SJCRH30 (cell line): Measurements from ENCODE around the gene DNPEP. TPM values are rescaled to one million over a fixed set of nuclear protein-coding genes. Genes with fewer than 3 reads are reported as not detected.

Source experiments
- DNase-seq, 2 experiments: peaks; one replicate each; pipeline ENCODE4 v3.0.0-alpha.2; 2015 to 2020
- H3K27ac ChIP-seq: fragments of 250-450 bp; sonication (Bioruptor Pico); 2 replicates; pipeline ENCODE4 v1.5.1; 2020; ENCODE audit warnings: mild to moderate bottlenecking, moderate library complexity
- H3K27me3 ChIP-seq: fragments of 250-450 bp; sonication (Bioruptor Pico); 2 replicates; pipeline ENCODE4 v1.5.1; 2020; ENCODE audit warnings: mild to moderate bottlenecking, moderate library complexity
- H3K36me3 ChIP-seq: fragments of 250-450 bp; sonication (Bioruptor Pico); 2 replicates; pipeline ENCODE4 v1.5.1; 2020; ENCODE audit warnings: mild to moderate bottlenecking, moderate library complexity
- H3K4me1 ChIP-seq: fragments of 250-450 bp; sonication (Bioruptor Pico); 2 replicates; pipeline ENCODE4 v1.5.1; 2020; ENCODE audit warnings: mild to moderate bottlenecking, moderate library complexity
- H3K4me3 ChIP-seq: fragments of 250-450 bp; sonication (Bioruptor Pico); 2 replicates; pipeline ENCODE4 v1.5.1; 2020; ENCODE audit warnings: mild to moderate bottlenecking, moderate library complexity
- H3K9me3 ChIP-seq: fragments of 250-450 bp; sonication (Bioruptor Pico); replicated peaks from 2 replicates; pipeline ENCODE4 v1.5.1; 2020; ENCODE audit warnings: mild to moderate bottlenecking, moderate library complexity
- total RNA-seq: library from RNA; depleted of rRNA; stranded (reverse); fragments of >200 nt; shearing (Covaris generic); gene quantifications from 2 replicates; pipeline ENCODE4 v1.2.3, GENCODE V29; 2014

Gene DNPEP
- total RNA-seq, 1 experiment from 2014 or later, result 33.1 TPM

GRCh38 chr2:219425238-219426067 lies 37.7 kb upstream of the DNPEP start:
- no peak for DNase-seq
- H3K27ac ChIP-seq, result no peak overlapping the region
- H3K36me3 ChIP-seq, result peaks cover 31% of the 10 kb centered on the region
- H3K4me1 ChIP-seq, result peaks cover 6% of the 10 kb centered on the region
- no peaks in the 10 kb centered on the region for H3K27me3 ChIP-seq
- no peak overlapping the region for H3K4me3 ChIP-seq
- no peaks in the 10 kb centered on the region for H3K9me3 ChIP-seq

DNA sequence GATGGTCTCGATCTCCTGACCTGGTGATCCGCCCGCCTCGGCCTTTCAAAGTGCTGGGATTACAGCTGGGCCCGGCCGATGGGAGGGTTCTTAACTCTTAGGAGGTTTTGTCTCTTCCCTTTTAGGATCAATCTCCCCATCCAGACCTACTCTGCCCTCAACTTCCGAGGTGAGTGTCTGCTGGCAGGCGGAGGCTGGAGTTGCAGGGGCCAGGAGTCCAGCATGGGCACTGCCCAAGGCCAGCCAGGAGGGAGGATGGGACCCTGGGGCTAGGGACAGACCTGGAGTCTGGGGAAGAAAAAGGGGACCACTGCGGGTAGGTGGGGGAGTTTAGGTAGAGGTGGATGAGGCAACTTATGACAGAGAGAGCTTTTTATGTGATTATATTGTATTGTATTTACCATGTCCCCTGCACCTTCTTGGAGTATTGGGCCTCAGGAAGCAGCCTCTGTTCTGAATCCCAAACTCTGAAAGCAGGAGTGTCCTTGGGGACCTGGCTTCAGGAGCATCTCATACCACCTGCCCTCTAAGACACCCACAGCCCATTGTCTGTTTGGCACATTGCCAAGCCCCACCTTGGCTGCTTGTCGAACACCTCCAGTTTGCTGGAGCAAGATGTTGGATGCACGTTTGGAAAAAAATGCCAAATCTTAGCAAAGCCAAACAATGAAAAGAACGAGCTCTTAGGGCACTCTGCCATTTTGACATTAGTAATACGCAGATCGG lies 36.1 kb upstream of the DNPEP start:
- no peak overlapping the region for H3K4me3 ChIP-seq
- 0 out of 2 replicates have a peak, but pooled peaks cover 3% of the 10 kb centered on the region for H3K4me1 ChIP-seq
- peaks cover 31% of the 10 kb centered on the region for H3K36me3 ChIP-seq
- no peaks in the 10 kb centered on the region for H3K9me3 ChIP-seq
- no peaks in the 10 kb centered on the region for H3K27me3 ChIP-seq
- no peak overlapping the region for H3K27ac ChIP-seq
- no peak for DNase-seq

- Histone ChIP-seq H3K27me3 (no peaks in the 10 kb centered on the region), H3K27ac (no peak overlapping the region), H3K9me3 (no peaks in the 10 kb centered on the region), H3K4me1 (no peaks in the 10 kb centered on the region), H3K4me3 (no peak overlapping the region), H3K36me3 (peaks cover 31% of the 10 kb centered on the region)
- no peak for DNase-seq
Measured at GRCh38 chr2:219422952-219423534, 35.3 kb upstream of the DNPEP start.

- Histone ChIP-seq H3K9me3 (no peaks in the 10 kb centered on the region), H3K27ac (no peak overlapping the region), H3K4me1 (peaks cover 14% of the 10 kb centered on the region), H3K36me3 (peaks cover 31% of the 10 kb centered on the region), H3K4me3 (no peak overlapping the region), H3K27me3 (no peaks in the 10 kb centered on the region)
- no peak for DNase-seq
Measured at GRCh38 chr2:219421323-219421722, 33.6 kb upstream of the DNPEP start.

GRCh38 chr2:219420687-219421086 lies 33.0 kb upstream of the DNPEP start:
- Histone ChIP-seq H3K9me3 (no peaks in the 10 kb centered on the region), H3K4me1 (peaks cover 17% of the 10 kb centered on the region), H3K4me3 (no peak overlapping the region), H3K27me3 (no peaks in the 10 kb centered on the region), H3K27ac (no peak overlapping the region), H3K36me3 (peaks cover 31% of the 10 kb centered on the region)
- no peak for DNase-seq

GRCh38 chr2:219419331-219420197 lies 31.9 kb upstream of the DNPEP start:
- no peak overlapping the region for H3K27ac ChIP-seq
- DNase-seq, result peak in 1 of 2 experiments; percentile 48
- peaks cover 29% of the 10 kb centered on the region for H3K36me3 ChIP-seq
- no peaks in the 10 kb centered on the region for H3K9me3 ChIP-seq
- no peaks in the 10 kb centered on the region for H3K27me3 ChIP-seq
- H3K4me1 ChIP-seq, result peaks cover 17% of the 10 kb centered on the region
- peak overlapping the region; percentile 67 for H3K4me3 ChIP-seq

GRCh38 chr2:219419012-219419324 lies 31.3 kb upstream of the DNPEP start:
- H3K4me3 ChIP-seq, result peak overlapping the region; percentile 67

GRCh38 chr2:219418155-219419011 lies 30.7 kb upstream of the DNPEP start, which contains the start of gene DES:
DES (plus strand) TSS chr2:219418377; CDS start chr2:219418463, 86 bp downstream.
- Histone ChIP-seq H3K4me1 (peaks cover 17% of the 10 kb centered on the region), H3K4me3 (peak within 1 kb of the TSS; percentile 67), H3K27ac (peak within 1 kb of the TSS; percentile 65), H3K9me3 (no peaks in the 10 kb centered on the region), H3K27me3 (no peaks in the 10 kb centered on the region), H3K36me3 (peaks cover 19% of the 10 kb centered on the region)
- peak; percentile 89 to 93 for DNase-seq

More at GRCh38 chr2:219419012-219419324, 31.3 kb upstream of the DNPEP start:
- H3K27me3 ChIP-seq, result no peaks in the 10 kb centered on the region
- peaks cover 23% of the 10 kb centered on the region for H3K36me3 ChIP-seq
- no peaks in the 10 kb centered on the region for H3K9me3 ChIP-seq
- peaks cover 17% of the 10 kb centered on the region for H3K4me1 ChIP-seq
- peak overlapping the region; percentile 65; the same call in 1 of the 2 replicates for H3K27ac ChIP-seq
- DNase-seq, result no peak

GRCh38 chr2:219417374-219417773 lies 29.7 kb upstream of the DNPEP start:
- peaks cover 12% of the 10 kb centered on the region for H3K36me3 ChIP-seq
- no peaks in the 10 kb centered on the region for H3K27me3 ChIP-seq
- no peaks in the 10 kb centered on the region; the same call in 1 of the 2 replicates for H3K9me3 ChIP-seq
- H3K4me1 ChIP-seq, result peaks cover 17% of the 10 kb centered on the region
- H3K4me3 ChIP-seq, result peak overlapping the region; percentile 67
- H3K27ac ChIP-seq, result peak overlapping the region; percentile 65
- peak; percentile 68 to 73 for DNase-seq

GRCh38 chr2:219416938-219417337 lies 29.2 kb upstream of the DNPEP start:
- H3K4me1 ChIP-seq, result peaks cover 17% of the 10 kb centered on the region
- H3K36me3 ChIP-seq, result peaks cover 10% of the 10 kb centered on the region
- H3K4me3 ChIP-seq, result no peak overlapping the region
- no peaks in the 10 kb centered on the region; the same call in 1 of the 2 replicates for H3K9me3 ChIP-seq
- peak overlapping the region; percentile 65; the same call in 1 of the 2 replicates for H3K27ac ChIP-seq
- H3K27me3 ChIP-seq, result no peaks in the 10 kb centered on the region
- DNase-seq, result no peak

- H3K27ac ChIP-seq, result no peak overlapping the region
- DNase-seq, result no peak
Measured at GRCh38 chr2:219416235-219416602, 28.5 kb upstream of the DNPEP start.

DNA sequence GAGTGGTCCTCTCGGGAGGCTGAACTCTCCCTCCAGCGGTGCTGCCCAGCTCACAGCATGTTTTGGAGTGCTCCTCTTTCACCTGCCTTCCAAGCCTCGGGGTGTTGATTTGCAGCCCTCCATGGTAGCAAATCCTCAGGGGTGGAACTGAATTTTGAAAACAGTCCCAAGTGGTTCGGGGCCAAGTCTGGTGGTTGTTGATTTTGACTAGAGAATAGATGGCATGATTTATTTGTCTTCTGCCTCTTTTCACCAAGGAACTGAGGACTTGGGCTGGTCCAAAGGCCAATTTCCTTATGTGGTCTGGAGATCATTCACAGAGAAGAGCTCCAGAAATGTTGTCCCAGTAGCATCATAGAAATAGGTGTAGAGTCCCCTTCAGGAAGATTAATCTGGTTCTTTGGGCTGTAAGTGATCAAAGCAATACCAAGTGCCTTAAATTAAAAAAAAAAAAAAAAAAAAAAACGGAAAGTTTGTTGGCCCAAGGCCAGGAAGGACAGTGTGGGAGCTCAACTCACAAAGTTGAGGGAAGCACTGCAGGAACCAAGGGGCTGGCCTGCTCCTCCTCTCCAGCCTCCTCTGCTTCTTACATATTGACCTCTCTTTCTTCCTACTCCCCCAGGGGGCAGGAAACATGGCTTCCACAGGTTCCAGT lies 28.0 kb upstream of the DNPEP start:
- H3K36me3 ChIP-seq, result peaks cover 3% of the 10 kb centered on the region
- H3K4me1 ChIP-seq, result peaks cover 17% of the 10 kb centered on the region
- no peaks in the 10 kb centered on the region; the same call in 1 of the 2 replicates for H3K9me3 ChIP-seq
- DNase-seq, result no peak
- H3K27ac ChIP-seq, result no peak overlapping the region
- H3K27me3 ChIP-seq, result no peaks in the 10 kb centered on the region
- H3K4me3 ChIP-seq, result no peak overlapping the region

More at GRCh38 chr2:219416235-219416602, 28.5 kb upstream of the DNPEP start:
- Histone ChIP-seq H3K27me3 (no peaks in the 10 kb centered on the region), H3K9me3 (no peaks in the 10 kb centered on the region; the same call in 1 of the 2 replicates), H3K4me3 (no peak overlapping the region), H3K4me1 (peaks cover 17% of the 10 kb centered on the region), H3K36me3 (peaks cover 8% of the 10 kb centered on the region)

GRCh38 chr2:219414857-219415256 lies 27.1 kb upstream of the DNPEP start:
- H3K9me3 ChIP-seq, result no peaks in the 10 kb centered on the region; the same call in 1 of the 2 replicates
- no peaks in the 10 kb centered on the region; the same call in 1 of the 2 replicates for H3K36me3 ChIP-seq
- no peak for DNase-seq
- peaks cover 17% of the 10 kb centered on the region for H3K4me1 ChIP-seq
- no peak overlapping the region for H3K27ac ChIP-seq
- no peak overlapping the region for H3K4me3 ChIP-seq
- no peaks in the 10 kb centered on the region for H3K27me3 ChIP-seq
